Measurements from ENCODE around the gene ERCC1.

The ERCC1 gene

GRCh38 chr19:45469132-45469944 is 45.6 kb upstream of the ERCC1 start:
- Histone ChIP-seq H2BK12ac (ENCODE audit: low read length) (no peak overlapping the region), H3K79me1 (ENCODE audit: low read depth, low read length) (no peaks in the 10 kb centered on the region), H2AK5ac (ENCODE audit: low read depth, low read length) (no peak overlapping the region), H3K14ac (ENCODE audit: low read length) (no peak overlapping the region), H3K27me3 (ENCODE audit: control insufficient read depth in 3 of 3, insufficient read depth in 3 of 3, low read depth in 1 of 3, low read length in 3 of 3) (peaks cover 0 to 36% (median 0%) of the 10 kb centered on the region in 3 experiments), H3K4me3 (ENCODE audit: low read length in 2 of 2) (peak overlapping the region; percentile 58 to 93), H3K4me1 (ENCODE audit: control insufficient read depth in 2 of 2, insufficient read depth in 1 of 2, low read depth in 1 of 2, low read length in 2 of 2) (peaks cover 15 to 18% of the 10 kb centered on the region in 2 donors), H3K27ac (replicated peaks; ENCODE audit: low read length) (peak overlapping the region; percentile 54), H3K4ac (ENCODE audit: low read length) (no peak overlapping the region), H2BK120ac (ENCODE audit: low read depth, low read length) (no peak overlapping the region), H3K9ac (ENCODE audit: low read depth, low read length, poor library complexity) (no peak overlapping the region), H2BK5ac (ENCODE audit: low read length) (peak overlapping the region; percentile 91), H4K8ac (ENCODE audit: low read depth, low read length) (no peak overlapping the region), H3K18ac (ENCODE audit: low read length) (peak overlapping the region; percentile 90), H2BK15ac (ENCODE audit: low read length) (peak overlapping the region; percentile 81), H3K9me3 (replicated peaks in 1 of 2; ENCODE audit: control insufficient read depth in 2 of 2, insufficient read depth in 1 of 2, low read depth in 1 of 2, low read length in 2 of 2) (no peaks in the 10 kb centered on the region), H4K91ac (ENCODE audit: low read depth, low read length, poor library complexity) (no peak overlapping the region), H2AFZ (ENCODE audit: low read length) (peak overlapping the region; percentile 94), H3K36me3 (replicated peaks in 1 of 2; ENCODE audit: control insufficient read depth in 2 of 2, insufficient read depth in 2 of 2, low read length in 2 of 2) (no peaks in the 10 kb centered on the region), H3K23ac (ENCODE audit: low read depth, low read length, poor library complexity) (peak overlapping the region; percentile 82), H3K4me2 (ENCODE audit: insufficient read depth, low read length, poor library complexity, severe bottlenecking) (peak overlapping the region; percentile 99)
- no CpG with 5 or more reads among the region's 66 CpGs for WGBS, 2 donors (ENCODE audit: extremely low coverage in 2 of 2, insufficient read length in 2 of 2, insufficient replicate concordance in 1 of 2)
- peak; percentile 95 for DNase-seq (ENCODE audit: low spot score)

DNA sequence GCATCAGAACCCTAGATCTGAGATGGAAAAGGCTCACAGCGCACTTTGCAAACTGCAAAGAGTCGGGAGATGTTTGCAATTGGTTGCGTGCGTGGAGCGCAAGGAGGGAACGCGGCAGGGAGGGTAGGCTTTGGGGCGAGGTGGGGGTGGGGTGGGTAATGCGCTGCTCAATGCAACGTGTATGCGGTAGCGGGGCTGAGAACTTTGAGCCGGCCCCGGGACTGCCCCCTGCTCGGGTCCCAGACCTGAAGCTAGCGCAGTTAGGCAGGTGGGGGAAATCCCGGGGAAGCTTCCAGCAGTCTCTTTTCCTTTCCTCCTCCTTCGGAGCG is 45.0 kb upstream of the ERCC1 start:
- H3K4me3 ChIP-seq (ENCODE audit: low read length in 2 of 2) = peak overlapping the region; percentile 58 to 93
- H3K18ac ChIP-seq (ENCODE audit: low read length) = peak overlapping the region; percentile 90
- H3K79me1 ChIP-seq (ENCODE audit: low read depth, low read length) = no peaks in the 10 kb centered on the region
- peak overlapping the region; percentile 74 for H2AK5ac ChIP-seq (ENCODE audit: low read depth, low read length)
- H2BK5ac ChIP-seq (ENCODE audit: low read length) = peak overlapping the region; percentile 91
- peaks cover 0 to 31% (median 0%) of the 10 kb centered on the region in 3 experiments for H3K27me3 ChIP-seq (ENCODE audit: control insufficient read depth in 3 of 3, insufficient read depth in 3 of 3, low read depth in 1 of 3, low read length in 3 of 3)
- no peak overlapping the region for H4K91ac ChIP-seq (ENCODE audit: low read depth, low read length, poor library complexity)
- H2AFZ ChIP-seq (ENCODE audit: low read length) = peak overlapping the region; percentile 94
- H2BK15ac ChIP-seq (ENCODE audit: low read length) = peak overlapping the region; percentile 47
- no peaks in the 10 kb centered on the region for H3K36me3 ChIP-seq (replicated peaks in 1 of 2; ENCODE audit: control insufficient read depth in 2 of 2, insufficient read depth in 2 of 2, low read length in 2 of 2)
- DNase-seq (ENCODE audit: low spot score) = no peak
- peaks cover 15 to 18% of the 10 kb centered on the region in 2 donors for H3K4me1 ChIP-seq (ENCODE audit: control insufficient read depth in 2 of 2, insufficient read depth in 1 of 2, low read depth in 1 of 2, low read length in 2 of 2)
- peak overlapping the region; percentile 99 for H3K4me2 ChIP-seq (ENCODE audit: insufficient read depth, low read length, poor library complexity, severe bottlenecking)
- H3K9ac ChIP-seq (ENCODE audit: low read depth, low read length, poor library complexity) = peak overlapping the region; percentile 79
- peak overlapping the region; percentile 41 for H3K27ac ChIP-seq (replicated peaks; ENCODE audit: low read length)
- no peak overlapping the region for H4K8ac ChIP-seq (ENCODE audit: low read depth, low read length)
- no peak overlapping the region for H2BK12ac ChIP-seq (ENCODE audit: low read length)
- H3K9me3 ChIP-seq (replicated peaks in 1 of 2; ENCODE audit: control insufficient read depth in 2 of 2, insufficient read depth in 1 of 2, low read depth in 1 of 2, low read length in 2 of 2) = no peaks in the 10 kb centered on the region
- H3K4ac ChIP-seq (ENCODE audit: low read length) = peak overlapping the region; percentile 45
- H2BK120ac ChIP-seq (ENCODE audit: low read depth, low read length) = no peak overlapping the region
- WGBS, 2 donors (ENCODE audit: extremely low coverage in 2 of 2, insufficient read length in 2 of 2, insufficient replicate concordance in 1 of 2) = no CpG with 5 or more reads among the region's 19 CpGs
- peak overlapping the region; percentile 82 for H3K23ac ChIP-seq (ENCODE audit: low read depth, low read length, poor library complexity)
- peak overlapping the region; percentile 47 for H3K14ac ChIP-seq (ENCODE audit: low read length)

DNA sequence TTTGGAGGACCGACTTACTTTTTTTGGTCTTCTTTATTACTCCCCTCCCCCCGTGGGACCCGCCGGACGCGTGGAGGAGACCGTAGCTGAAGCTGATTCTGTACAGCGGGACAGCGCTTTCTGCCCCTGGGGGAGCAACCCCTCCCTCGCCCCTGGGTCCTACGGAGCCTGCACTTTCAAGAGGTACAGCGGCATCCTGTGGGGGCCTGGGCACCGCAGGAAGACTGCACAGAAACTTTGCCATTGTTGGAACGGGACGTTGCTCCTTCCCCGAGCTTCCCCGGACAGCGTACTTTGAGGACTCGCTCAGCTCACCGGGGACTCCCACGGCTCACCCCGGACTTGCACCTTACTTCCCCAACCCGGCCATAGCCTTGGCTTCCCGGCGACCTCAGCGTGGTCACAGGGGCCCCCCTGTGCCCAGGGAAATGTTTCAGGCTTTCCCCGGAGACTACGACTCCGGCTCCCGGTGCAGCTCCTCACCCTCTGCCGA is 44.5 kb upstream of the ERCC1 start:
- Histone ChIP-seq H3K36me3 (replicated peaks in 1 of 2; ENCODE audit: control insufficient read depth in 2 of 2, insufficient read depth in 2 of 2, low read length in 2 of 2) (no peaks in the 10 kb centered on the region), H2AK5ac (ENCODE audit: low read depth, low read length) (peak overlapping the region; percentile 74), H3K4ac (ENCODE audit: low read length) (no peak overlapping the region), H3K27me3 (ENCODE audit: control insufficient read depth in 3 of 3, insufficient read depth in 3 of 3, low read depth in 1 of 3, low read length in 3 of 3) (peaks cover 0 to 28% (median 0%) of the 10 kb centered on the region in 3 experiments), H3K18ac (ENCODE audit: low read length) (peak overlapping the region; percentile 81), H3K4me2 (ENCODE audit: insufficient read depth, low read length, poor library complexity, severe bottlenecking) (peak overlapping the region; percentile 99), H3K27ac (replicated peaks; ENCODE audit: low read length) (no peak overlapping the region), H3K79me1 (ENCODE audit: low read depth, low read length) (no peaks in the 10 kb centered on the region), H4K91ac (ENCODE audit: low read depth, low read length, poor library complexity) (no peak overlapping the region), H3K9ac (ENCODE audit: low read depth, low read length, poor library complexity) (peak overlapping the region; percentile 83), H3K4me3 (ENCODE audit: low read length in 2 of 2) (peak overlapping the region; percentile 58 to 93), H3K23ac (ENCODE audit: low read depth, low read length, poor library complexity) (peak overlapping the region; percentile 82), H3K9me3 (replicated peaks in 1 of 2; ENCODE audit: control insufficient read depth in 2 of 2, insufficient read depth in 1 of 2, low read depth in 1 of 2, low read length in 2 of 2) (no peaks in the 10 kb centered on the region), H3K4me1 (ENCODE audit: control insufficient read depth in 2 of 2, insufficient read depth in 1 of 2, low read depth in 1 of 2, low read length in 2 of 2) (peaks cover 15 to 18% of the 10 kb centered on the region in 2 donors), H2BK120ac (ENCODE audit: low read depth, low read length) (no peak overlapping the region), H2BK15ac (ENCODE audit: low read length) (peak overlapping the region; percentile 47), H3K14ac (ENCODE audit: low read length) (peak overlapping the region; percentile 47), H2BK12ac (ENCODE audit: low read length) (no peak overlapping the region), H2AFZ (ENCODE audit: low read length) (peak overlapping the region; percentile 94), H4K8ac (ENCODE audit: low read depth, low read length) (no peak overlapping the region), H2BK5ac (ENCODE audit: low read length) (peak overlapping the region; percentile 91)
- DNase-seq (ENCODE audit: low spot score) = no peak
- WGBS, 2 donors (ENCODE audit: extremely low coverage in 2 of 2, insufficient read length in 2 of 2, insufficient replicate concordance in 1 of 2) = no CpG with 5 or more reads among the region's 31 CpGs

DNA sequence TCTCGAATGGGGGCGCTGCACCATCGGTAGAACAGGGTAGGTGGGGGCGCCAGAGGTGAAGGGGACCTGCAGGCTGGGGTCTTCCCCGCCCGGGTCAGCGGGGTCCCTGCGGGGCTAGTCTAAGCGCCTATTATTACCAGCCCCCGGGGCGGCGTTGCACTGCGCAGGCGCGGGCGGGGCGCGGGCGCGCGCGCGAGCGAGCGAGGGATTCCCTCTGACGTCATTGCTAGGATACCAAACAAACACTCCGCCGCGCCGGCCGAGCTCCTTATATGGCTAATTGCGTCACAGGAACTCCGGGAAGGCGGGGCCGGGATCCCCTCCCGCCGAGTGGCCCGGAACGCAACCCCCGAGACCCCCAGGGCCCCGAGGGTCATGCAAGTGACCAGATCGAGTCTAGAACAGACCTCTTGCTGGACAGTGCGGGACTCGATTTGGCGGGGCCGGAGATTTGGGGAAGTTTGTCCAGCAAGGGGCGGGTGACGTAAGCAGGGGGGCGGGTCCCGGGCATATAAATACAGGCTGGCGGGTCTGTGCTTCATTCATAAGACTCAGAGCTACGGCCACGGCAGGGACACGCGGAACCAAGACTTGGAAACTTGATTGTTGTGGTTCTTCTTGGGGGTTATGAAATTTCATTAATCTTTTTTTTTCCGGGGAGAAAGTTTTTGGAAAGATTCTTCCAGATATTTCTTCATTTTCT is 43.9 kb upstream of the ERCC1 start, which contains the start of gene FOSB:
Gene FOSB (plus strand): TSS at position 541 of the 703 bp plus-strand sequence. CDS start 591 bp downstream, outside the sequence.
- Histone ChIP-seq H2BK120ac (ENCODE audit: low read depth, low read length) (no peak within 1 kb of the TSS), H3K27ac (replicated peaks; ENCODE audit: low read length) (peak within 1 kb of the TSS; percentile 41), H3K4me2 (ENCODE audit: insufficient read depth, low read length, poor library complexity, severe bottlenecking) (peak within 1 kb of the TSS; percentile 99), H2AK5ac (ENCODE audit: low read depth, low read length) (peak within 1 kb of the TSS; percentile 74), H2BK12ac (ENCODE audit: low read length) (peak within 1 kb of the TSS; percentile 82), H3K36me3 (replicated peaks in 1 of 2; ENCODE audit: control insufficient read depth in 2 of 2, insufficient read depth in 2 of 2, low read length in 2 of 2) (no peaks in the 10 kb centered on the region), H2BK15ac (ENCODE audit: low read length) (peak within 1 kb of the TSS; percentile 86), H3K4me3 (ENCODE audit: low read length in 2 of 2) (peak within 1 kb of the TSS; percentile 58 to 93), H4K8ac (ENCODE audit: low read depth, low read length) (no peak within 1 kb of the TSS), H3K9me3 (replicated peaks in 1 of 2; ENCODE audit: control insufficient read depth in 2 of 2, insufficient read depth in 1 of 2, low read depth in 1 of 2, low read length in 2 of 2) (no peaks in the 10 kb centered on the region), H3K27me3 (ENCODE audit: control insufficient read depth in 3 of 3, insufficient read depth in 3 of 3, low read depth in 1 of 3, low read length in 3 of 3) (peaks cover 0 to 23% (median 4%) of the 10 kb centered on the region in 3 experiments), H2BK5ac (ENCODE audit: low read length) (peak within 1 kb of the TSS; percentile 91), H3K18ac (ENCODE audit: low read length) (peak within 1 kb of the TSS; percentile 95), H4K91ac (ENCODE audit: low read depth, low read length, poor library complexity) (no peak within 1 kb of the TSS), H3K14ac (ENCODE audit: low read length) (peak within 1 kb of the TSS; percentile 47), H3K9ac (ENCODE audit: low read depth, low read length, poor library complexity) (peak within 1 kb of the TSS; percentile 83), H3K4me1 (ENCODE audit: control insufficient read depth in 2 of 2, insufficient read depth in 1 of 2, low read depth in 1 of 2, low read length in 2 of 2) (peaks cover 11 to 18% of the 10 kb centered on the region in 2 donors), H3K4ac (ENCODE audit: low read length) (peak within 1 kb of the TSS; percentile 45), H2AFZ (ENCODE audit: low read length) (peak within 1 kb of the TSS; percentile 97), H3K79me1 (ENCODE audit: low read depth, low read length) (no peaks in the 10 kb centered on the region), H3K23ac (ENCODE audit: low read depth, low read length, poor library complexity) (peak within 1 kb of the TSS; percentile 82)
- no CpG with 5 or more reads among the region's 56 CpGs for WGBS, 2 donors (ENCODE audit: extremely low coverage in 2 of 2, insufficient read length in 2 of 2, insufficient replicate concordance in 1 of 2)
- DNase-seq (ENCODE audit: low spot score) = peak; percentile 98
